CD4-positive, alpha-beta T cell treated with Interleukin-21 for 1 hour (primary cell): ENCODE measurements around the gene NOSIP.

Source experiments
- DNase-seq: peaks from one replicate; pipeline ENCODE4 v3.0.0-alpha.2; 2020

Gene NOSIP

GRCh38 chr19:49544154-49544553 is 36.2 kb downstream of the NOSIP start:
- DNase-seq = no peak

DNA sequence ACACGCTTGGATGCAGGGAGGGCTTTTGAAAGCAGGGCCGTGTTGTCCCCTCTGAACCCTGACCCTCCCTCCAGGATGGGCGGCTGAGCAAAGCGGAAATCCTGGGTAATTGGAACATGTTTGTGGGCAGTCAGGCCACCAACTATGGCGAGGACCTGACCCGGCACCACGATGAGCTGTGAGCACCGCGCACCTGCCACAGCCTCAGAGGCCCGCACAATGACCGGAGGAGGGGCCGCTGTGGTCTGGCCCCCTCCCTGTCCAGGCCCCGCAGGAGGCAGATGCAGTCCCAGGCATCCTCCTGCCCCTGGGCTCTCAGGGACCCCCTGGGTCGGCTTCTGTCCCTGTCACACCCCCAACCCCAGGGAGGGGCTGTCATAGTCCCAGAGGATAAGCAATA is 37.3 kb downstream of the NOSIP start:
- no peak for DNase-seq

DNA sequence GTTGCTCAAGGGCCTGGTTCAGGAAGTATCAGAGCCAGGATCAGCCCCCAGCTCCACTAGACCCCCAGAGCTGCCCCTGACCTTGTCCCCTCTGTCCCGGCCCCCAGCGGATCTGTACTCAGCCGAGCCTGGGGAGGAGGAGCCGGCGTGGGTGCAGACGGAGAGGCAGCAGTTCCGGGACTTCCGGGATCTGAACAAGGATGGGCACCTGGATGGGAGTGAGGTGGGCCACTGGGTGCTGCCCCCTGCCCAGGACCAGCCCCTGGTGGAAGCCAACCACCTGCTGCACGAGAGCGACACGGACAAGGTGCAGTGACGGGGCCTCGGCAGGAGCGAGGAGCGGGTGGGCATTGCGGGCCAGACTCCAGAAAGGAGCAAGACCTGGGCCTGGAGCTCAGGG is 37.9 kb downstream of the NOSIP start:
- DNase-seq = no peak

DNA sequence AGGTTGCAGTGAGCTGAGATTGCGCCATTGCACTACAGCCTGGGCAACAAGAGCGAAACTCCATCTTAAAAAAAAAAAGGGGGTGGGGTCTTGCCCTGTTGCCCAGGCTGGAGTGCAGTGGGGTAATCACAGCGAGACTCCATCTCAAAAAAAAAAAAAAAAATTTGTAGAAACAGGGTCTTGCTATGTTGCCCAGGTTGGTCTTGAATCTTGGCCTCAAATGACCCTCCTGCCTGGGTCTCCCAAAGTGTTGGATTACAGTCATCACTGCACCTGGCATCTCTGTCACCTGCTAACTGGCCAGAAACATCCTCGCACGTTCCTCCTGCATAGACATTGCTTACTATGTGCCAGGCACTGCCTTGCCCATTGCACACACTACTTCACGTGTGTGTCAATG is 38.4 kb downstream of the NOSIP start:
- DNase-seq = no peak

GRCh38 chr19:49539192-49539952 is 41.0 kb downstream of the NOSIP start:
- no peak for DNase-seq

GRCh38 chr19:49538643-49539042 is 41.7 kb downstream of the NOSIP start:
- DNase-seq = no peak

DNA sequence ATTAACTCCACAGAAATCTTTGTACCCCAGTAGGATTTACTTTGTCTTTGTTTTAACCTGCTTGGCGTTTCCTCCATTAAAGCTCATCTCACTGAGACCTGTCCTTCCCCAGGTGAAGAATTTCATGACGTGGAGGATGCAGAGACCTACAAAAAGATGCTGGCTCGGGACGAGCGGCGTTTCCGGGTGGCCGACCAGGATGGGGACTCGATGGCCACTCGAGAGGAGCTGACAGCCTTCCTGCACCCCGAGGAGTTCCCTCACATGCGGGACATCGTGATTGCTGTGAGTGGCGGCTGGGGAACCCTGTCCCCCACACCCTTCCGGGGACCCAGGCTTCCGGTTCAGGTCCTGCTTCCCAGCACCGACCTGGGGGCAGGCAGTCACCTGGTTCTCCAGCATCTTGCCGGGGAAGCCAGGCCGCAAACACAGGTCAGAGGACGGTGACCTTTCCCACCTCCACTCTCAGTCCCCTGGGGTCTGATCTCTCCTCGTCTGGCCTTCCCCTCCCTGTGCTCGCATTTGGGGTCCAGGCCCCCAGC is 43.4 kb downstream of the NOSIP start:
- DNase-seq = no peak

DNA sequence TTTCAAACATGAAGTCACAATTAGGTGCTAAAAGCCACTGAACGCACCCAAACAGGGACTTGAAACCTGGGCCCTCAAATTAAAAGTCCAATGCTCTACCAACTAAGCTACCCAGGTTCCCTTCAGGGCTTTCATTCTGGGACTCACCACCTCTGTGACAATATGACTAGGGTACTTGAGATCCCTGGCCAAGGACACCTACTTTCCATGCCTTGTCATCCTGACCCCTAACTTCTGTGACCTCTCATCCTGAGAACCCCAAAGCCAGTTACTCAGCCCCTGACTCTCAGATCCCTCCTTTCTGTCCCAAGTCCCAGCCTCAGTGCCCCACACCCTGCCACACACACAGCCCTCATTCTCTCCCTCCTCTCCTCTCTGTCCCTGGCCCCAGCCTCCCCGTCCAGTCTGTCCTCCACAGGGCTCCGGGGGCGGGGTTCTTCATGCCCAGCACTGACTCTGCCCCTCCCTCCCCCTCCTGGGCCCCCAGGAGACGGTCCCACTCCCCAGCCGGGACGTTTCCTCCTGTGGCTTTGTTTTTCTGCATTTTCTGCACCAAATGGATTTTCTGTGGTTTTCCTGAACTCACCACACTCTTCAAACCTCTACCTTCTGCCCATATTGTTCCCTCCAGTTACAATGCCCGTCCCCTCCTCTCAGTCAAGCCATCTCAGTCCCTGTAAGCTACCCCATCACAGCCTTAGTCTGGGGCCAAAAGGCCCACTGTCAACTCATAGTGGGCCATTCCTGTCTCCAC is 45.5 kb downstream of the NOSIP start:
- no peak for DNase-seq

- peak; percentile 84 for DNase-seq
Measured at GRCh38 chr19:49533551-49534488, 46.5 kb downstream of the NOSIP start.

DNA sequence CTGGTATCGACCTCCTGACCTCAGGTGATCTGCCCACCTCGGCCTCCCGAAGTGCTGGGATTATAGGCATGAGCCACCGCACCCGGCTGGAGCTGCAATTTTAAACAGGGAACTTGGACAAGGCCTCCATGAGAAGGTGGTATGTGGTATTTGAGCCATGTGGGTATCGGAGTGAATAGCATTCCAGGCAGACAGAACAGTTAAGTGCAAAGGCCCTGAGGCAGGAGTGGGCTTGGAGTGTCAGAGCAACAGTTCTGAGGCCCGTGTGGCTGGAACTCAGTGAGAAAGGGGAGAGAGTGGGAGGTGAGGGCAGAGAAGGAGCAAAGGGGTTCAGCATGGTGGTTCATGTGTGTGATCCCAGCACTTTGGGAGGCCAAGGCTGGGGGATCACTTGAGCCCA is 49.6 kb downstream of the NOSIP start:
- no peak for DNase-seq

DNA sequence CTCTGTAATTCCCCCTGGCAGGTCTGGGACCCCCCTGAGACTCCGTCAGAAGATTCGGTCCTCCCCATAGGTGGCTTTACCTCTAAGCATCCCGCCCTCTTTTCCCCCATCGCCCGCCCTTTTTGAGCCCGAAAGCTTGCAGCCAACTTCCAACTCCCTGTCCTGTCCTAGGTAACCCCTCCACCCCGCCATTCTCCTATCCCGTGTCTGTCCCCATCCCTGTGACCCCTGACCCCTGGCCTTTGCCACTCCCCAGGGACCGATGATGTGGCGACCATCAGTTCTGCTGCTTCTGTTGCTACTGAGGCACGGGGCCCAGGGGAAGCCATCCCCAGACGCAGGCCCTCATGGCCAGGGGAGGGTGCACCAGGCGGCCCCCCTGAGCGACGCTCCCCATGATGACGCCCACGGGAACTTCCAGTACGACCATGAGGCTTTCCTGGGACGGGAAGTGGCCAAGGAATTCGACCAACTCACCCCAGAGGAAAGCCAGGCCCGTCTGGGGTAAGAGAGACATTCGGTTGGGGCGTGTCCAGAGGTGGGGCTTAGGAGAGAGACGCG is 52.1 kb downstream of the NOSIP start:
- DNase-seq = no peak

DNA sequence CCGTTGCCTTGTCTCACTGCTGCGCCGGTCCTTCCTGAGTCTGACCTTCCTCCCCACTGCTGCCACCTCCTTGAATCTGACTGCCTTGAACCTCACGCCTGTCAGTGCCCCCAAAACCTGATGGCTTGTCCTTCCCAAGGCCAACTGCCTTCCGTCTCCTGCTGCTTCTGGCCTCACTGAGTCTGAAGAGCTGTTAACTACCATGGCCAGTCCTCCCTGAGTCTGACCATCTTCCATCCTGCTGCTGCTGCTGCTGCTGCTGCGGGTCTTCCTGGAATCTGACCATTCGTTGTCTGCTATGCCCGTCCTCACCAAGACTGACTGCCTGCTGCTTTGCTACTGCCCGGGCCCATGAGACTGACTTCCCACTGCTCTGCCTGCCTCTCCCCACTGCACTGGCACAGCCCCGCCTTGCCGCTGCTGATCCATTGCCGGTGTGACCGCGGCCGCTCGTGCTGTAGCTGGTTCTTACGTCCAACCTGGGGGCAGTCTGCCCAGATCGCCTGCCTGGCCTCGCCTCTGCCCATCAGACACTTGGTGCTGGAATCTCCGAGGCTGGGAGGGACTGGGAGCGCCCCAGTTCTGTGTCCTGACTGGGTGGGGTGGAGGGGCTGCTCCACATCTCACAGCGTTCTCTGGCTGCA is 55.4 kb downstream of the NOSIP start:
- DNase-seq = no peak

GRCh38 chr19:49520705-49521319 is 59.5 kb downstream of the NOSIP start:
- no peak for DNase-seq

- no peak for DNase-seq
Measured at GRCh38 chr19:49518033-49518432, 62.3 kb downstream of the NOSIP start.

DNA sequence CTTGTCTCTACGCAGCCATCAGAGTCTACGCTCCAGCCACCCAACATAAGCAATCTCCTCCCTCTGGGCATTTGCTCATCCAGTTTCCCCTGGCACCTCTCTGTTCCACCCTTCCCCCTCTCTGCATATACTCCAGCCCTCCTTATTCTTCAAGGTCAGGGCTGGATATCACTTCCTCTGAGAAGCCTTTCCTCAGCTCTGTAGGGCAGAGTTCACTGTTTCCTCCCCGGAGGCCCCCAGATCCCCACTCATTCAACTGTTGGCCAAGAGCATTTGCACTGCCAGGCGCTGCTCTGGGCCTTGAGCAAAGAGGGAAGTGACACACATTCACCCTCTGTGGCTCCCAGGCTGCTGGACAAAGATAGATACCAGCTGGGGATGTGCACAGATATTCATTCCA is 64.6 kb downstream of the NOSIP start:
- DNase-seq = no peak

- DNase-seq = no peak
Measured at GRCh38 chr19:49514151-49514550, 66.2 kb downstream of the NOSIP start.

GRCh38 chr19:49513746-49514118 is 66.6 kb downstream of the NOSIP start:
- no peak for DNase-seq

DNA sequence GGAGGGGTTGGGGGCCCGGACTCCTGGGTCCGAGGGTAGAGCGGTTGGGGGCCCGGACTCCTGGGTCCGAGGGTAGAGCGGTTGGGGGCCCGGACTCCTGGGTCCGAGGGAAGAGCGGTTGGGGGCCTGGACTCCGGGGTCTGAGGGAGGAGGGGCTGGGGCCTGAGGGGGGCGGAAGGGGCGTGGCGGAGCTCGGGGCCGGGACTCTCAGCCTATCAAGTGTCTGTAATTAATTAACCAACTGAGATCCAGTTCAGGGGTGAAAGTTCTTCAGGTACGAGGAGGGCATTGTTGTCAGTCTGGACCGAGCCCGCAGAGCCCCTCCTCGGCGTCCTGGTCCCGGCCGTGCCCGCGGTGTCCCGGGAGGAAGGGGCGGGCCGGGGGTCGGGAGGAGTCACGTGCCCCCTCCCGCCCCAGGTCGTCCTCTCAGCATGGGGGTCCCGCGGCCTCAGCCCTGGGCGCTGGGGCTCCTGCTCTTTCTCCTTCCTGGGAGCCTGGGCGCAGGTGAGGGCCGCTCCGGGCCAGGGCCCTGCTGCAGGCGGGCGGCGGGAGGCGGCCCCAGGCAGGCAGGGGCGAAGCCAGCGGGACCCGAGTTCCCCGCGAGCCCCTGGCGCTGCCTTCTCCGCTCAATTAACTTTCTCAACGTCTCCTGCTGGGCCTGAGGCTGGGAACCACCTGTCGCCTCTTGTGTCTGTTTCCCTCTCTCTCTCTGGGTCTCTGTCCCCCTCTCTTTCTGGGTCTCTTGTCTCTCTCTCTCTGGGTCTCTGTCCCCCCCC is 67.2 kb downstream of the NOSIP start:
- DNase-seq = no peak

DNA sequence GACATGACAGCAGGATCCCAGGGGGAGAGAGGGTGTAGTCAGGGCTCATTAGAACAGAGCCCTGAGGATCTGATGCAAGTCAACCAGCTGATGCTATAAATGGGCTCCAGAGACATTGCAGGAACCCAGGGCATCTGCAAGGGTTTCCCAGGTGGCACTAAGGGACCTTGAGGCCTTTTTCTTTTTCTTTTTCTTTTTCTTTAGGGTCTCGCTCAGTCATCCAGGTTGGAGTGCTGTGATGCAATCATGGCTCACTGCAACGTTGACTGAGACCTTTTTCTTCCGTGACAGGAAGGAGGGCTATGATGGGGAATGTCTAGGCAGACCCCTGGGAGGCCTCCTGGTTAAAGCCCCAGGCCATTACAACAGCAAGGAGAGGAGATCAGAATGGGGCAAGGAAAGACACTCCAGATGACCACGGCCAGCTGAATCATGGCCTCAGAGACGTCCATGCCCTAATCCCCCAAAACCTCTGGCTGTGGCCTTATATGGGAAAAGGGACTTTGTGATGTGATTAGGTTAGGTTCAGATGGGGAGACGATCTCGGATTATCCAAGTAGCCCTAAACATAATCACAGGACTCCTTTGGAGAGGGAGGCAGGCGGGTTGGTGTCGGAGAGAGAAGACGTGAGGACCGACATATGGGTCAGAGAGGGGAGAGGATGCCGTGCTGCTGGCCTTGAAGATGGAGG is 72.4 kb downstream of the NOSIP start:
- no peak for DNase-seq

- peak; percentile 86 for DNase-seq
Measured at GRCh38 chr19:49506575-49507105, 73.7 kb downstream of the NOSIP start.
